Epithelial cell of esophagus (primary cell): ENCODE results near the gene TTC39B.
A peak's percentile ranks its signal among the peaks of the same experiment; 100 is the strongest.

Source experiments
- DNase-seq: peaks from one replicate; pipeline ENCODE4 v3.0.0; 2010; ENCODE audit warnings: low read depth
- H3K4me3 ChIP-seq: 2 replicates; pipeline ENCODE4 v1.5.1; 2011; ENCODE audit warnings: mild to moderate bottlenecking, low read length, control low read depth
- CTCF ChIP-seq: IDR thresholded peaks from 2 replicates; pipeline ENCODE4 v1.5.1; 2011; ENCODE audit warnings: low read depth, mild to moderate bottlenecking, low read length, control low read depth, inconsistent platforms; ENCODE audit not compliant: insufficient read depth; ENCODE audit errors: missing control alignments

The TTC39B gene

GRCh38 chr9:15317836-15318235, 10.8 kb upstream of the TTC39B start:
- H3K4me3 ChIP-seq = no peak overlapping the region
- DNase-seq = no peak
- TF ChIP-seq CTCF = no peak

- TF ChIP-seq CTCF = no peak
- no peak overlapping the region for H3K4me3 ChIP-seq
- no peak for DNase-seq
Measured at GRCh38 chr9:15311607-15312006, 4.6 kb upstream of the TTC39B start.

GRCh38 chr9:15310107-15310850, 3.3 kb upstream of the TTC39B start:
- TF ChIP-seq CTCF = no peak
- peak; percentile 27 for DNase-seq
- H3K4me3 ChIP-seq = no peak overlapping the region

- peak; percentile 87 for DNase-seq
- H3K4me3 ChIP-seq = no peak overlapping the region
- no peak for TF ChIP-seq CTCF
Measured at GRCh38 chr9:15308511-15308910, 1.5 kb upstream of the TTC39B start.

- no peak for DNase-seq
- H3K4me3 ChIP-seq = no peak overlapping the region
- no peak for TF ChIP-seq CTCF
Measured at GRCh38 chr9:15307523-15307841, 466 bp upstream of the TTC39B start.

- peak; percentile 89 for DNase-seq
Measured at GRCh38 chr9:15306068-15306756, 804 bp downstream of the TTC39B start.

More at GRCh38 chr9:15306068-15306756, 804 bp downstream of the TTC39B start:
- TF ChIP-seq CTCF = no peak
- peak overlapping the region; percentile 70 for H3K4me3 ChIP-seq
